Activated naive CD4-positive, alpha-beta T cell treated with anti-CD3 and anti-CD28 coated beads, Interleukin-2, amount 50 U/mL, for 16 hours (primary cell): ENCODE measurements around the gene MUCL3.
A peak's percentile ranks its signal among the peaks of the same experiment; 100 is the strongest.
"Not testable (repeated sequence)": the region's sequence is repeated elsewhere in the genome, so short reads cannot be mapped to it uniquely, and the experiment has no call there.

Experiments used
- DNase-seq: peaks from one replicate; pipeline ENCODE4 v3.0.0-alpha.2; 2020

Gene MUCL3

GRCh38 chr6:30940361-30940986 is at the start of gene MUCL3:
Gene MUCL3 (plus strand): TSS chr6:30940973. CDS start chr6:30941000, 27 bp downstream.
- no peak for DNase-seq

GRCh38 chr6:30891450-30891723 is 49.4 kb upstream of the MUCL3 start:
- DNase-seq: no peak

- DNase-seq: no peak
Observed at GRCh38 chr6:30891816-30892538, 48.8 kb upstream of the MUCL3 start.

GRCh38 chr6:30893001-30893591 is 47.7 kb upstream of the MUCL3 start:
- DNase-seq: no peak

GRCh38 chr6:30893666-30894065 is 47.1 kb upstream of the MUCL3 start:
- no peak for DNase-seq

GRCh38 chr6:30894381-30894780 is 46.4 kb upstream of the MUCL3 start:
- no peak for DNase-seq

- no peak for DNase-seq
Observed at GRCh38 chr6:30894935-30895334, 45.8 kb upstream of the MUCL3 start.

GRCh38 chr6:30895343-30895742 is 45.4 kb upstream of the MUCL3 start:
- DNase-seq: no peak

GRCh38 chr6:30896541-30896940 is 44.2 kb upstream of the MUCL3 start:
- DNase-seq: no peak

- no peak for DNase-seq
Observed at GRCh38 chr6:30897882-30898281, 42.9 kb upstream of the MUCL3 start.

GRCh38 chr6:30898750-30899360 is 41.9 kb upstream of the MUCL3 start:
- DNase-seq: no peak

- no peak for DNase-seq
Observed at GRCh38 chr6:30900863-30901417, 39.8 kb upstream of the MUCL3 start.

GRCh38 chr6:30901436-30901835 is 39.3 kb upstream of the MUCL3 start:
- DNase-seq: no peak

GRCh38 chr6:30902196-30902595 is 38.6 kb upstream of the MUCL3 start:
- DNase-seq: not testable (repeated sequence)

GRCh38 chr6:30902709-30903108 is 38.1 kb upstream of the MUCL3 start:
- no peak for DNase-seq

GRCh38 chr6:30903236-30903635 is 37.5 kb upstream of the MUCL3 start:
- no peak for DNase-seq

GRCh38 chr6:30907290-30907757 is 33.4 kb upstream of the MUCL3 start:
- not testable (repeated sequence) for DNase-seq

GRCh38 chr6:30907758-30908591 is 32.8 kb upstream of the MUCL3 start, which contains the start of gene GTF2H4:
Gene GTF2H4 (plus strand): TSS chr6:30908207.
- DNase-seq: peak; percentile 96

GRCh38 chr6:30908700-30909099 is 32.1 kb upstream of the MUCL3 start:
- no peak for DNase-seq

- DNase-seq: not testable (repeated sequence)
Observed at GRCh38 chr6:30910473-30910872, 30.3 kb upstream of the MUCL3 start.

GRCh38 chr6:30912746-30913520 is 27.8 kb upstream of the MUCL3 start:
- no peak for DNase-seq

- DNase-seq: no peak
Observed at GRCh38 chr6:30913721-30914075, 27.1 kb upstream of the MUCL3 start.
